Suppressor macrophage treated with lipopolysaccharide for 1 hour (primary cell): ENCODE data around the gene SPACA9.

Experiments
- DNase-seq, 3 donors: peaks; one replicate each; pipeline ENCODE4 v3.0.0-alpha.2; 2020 to 2022

The SPACA9 gene

GRCh38 chr9:132894862-132895835, 16.5 kb downstream of the SPACA9 start:
- no peak for DNase-seq

GRCh38 chr9:132896264-132896663, 17.6 kb downstream of the SPACA9 start:
- no peak for DNase-seq

- peak in 2 of 3 donors; percentile 26 to 41 for DNase-seq
Observed at GRCh38 chr9:132896906-132897305, 18.2 kb downstream of the SPACA9 start.

GRCh38 chr9:132898051-132898450, 19.4 kb downstream of the SPACA9 start:
- DNase-seq, result no peak

- peak; percentile 83 to 92 (median 90) for DNase-seq
Observed at GRCh38 chr9:132901858-132902831, 23.4 kb downstream of the SPACA9 start.

GRCh38 chr9:132903574-132904492, 25.1 kb downstream of the SPACA9 start:
- no peak for DNase-seq

GRCh38 chr9:132905726-132906125, 27.0 kb downstream of the SPACA9 start:
- no peak for DNase-seq

GRCh38 chr9:132908635-132909034, 29.9 kb downstream of the SPACA9 start:
- DNase-seq, result no peak

GRCh38 chr9:132909311-132909710, 30.6 kb downstream of the SPACA9 start:
- DNase-seq, result no peak

- no peak for DNase-seq
Observed at GRCh38 chr9:132910376-132910775, 31.7 kb downstream of the SPACA9 start.

- no peak for DNase-seq
Observed at GRCh38 chr9:132912131-132912530, 33.4 kb downstream of the SPACA9 start.

- DNase-seq, result no peak
Observed at GRCh38 chr9:132914924-132915323, 36.2 kb downstream of the SPACA9 start.

GRCh38 chr9:132919614-132920268, 41.0 kb downstream of the SPACA9 start:
- DNase-seq, result no peak

- DNase-seq, result no peak
Observed at GRCh38 chr9:132923346-132923902, 44.7 kb downstream of the SPACA9 start.

- DNase-seq, result no peak
Observed at GRCh38 chr9:132927704-132928103, 49.0 kb downstream of the SPACA9 start.

GRCh38 chr9:132931178-132931735, 52.6 kb downstream of the SPACA9 start:
- DNase-seq, result no peak

- DNase-seq, result no peak
Observed at GRCh38 chr9:132935026-132935425, 56.3 kb downstream of the SPACA9 start.

- peak in 2 of 3 donors; percentile 3 to 13 for DNase-seq
Observed at GRCh38 chr9:132937463-132937901, 58.8 kb downstream of the SPACA9 start.

- no peak for DNase-seq
Observed at GRCh38 chr9:132939169-132939568, 60.5 kb downstream of the SPACA9 start.
